Lung (tissue), 12 donors: ENCODE results near the gene EFHC2. TPM values are rescaled to one million over a fixed set of nuclear protein-coding genes. Genes with fewer than 3 reads are reported as not detected.

Experiments
- ATAC-seq: fragments of 200-7000 bp; cut with Tn5 transposase; one replicate; pipeline ENCODE4 v1.9.1; 2020; ENCODE audit warnings: moderate number of reproducible peaks; ENCODE audit not compliant: insufficient read depth, low FRiP score
- DNase-seq, 3 donors: peaks; one replicate each; pipeline ENCODE4 v3.0.0-alpha.2; 2013 to 2017
- H3K27ac ChIP-seq, 2 donors: one replicate each; pipeline ENCODE4 v1.5.1; 2013; ENCODE audit warnings: mild to moderate bottlenecking in 2 of 2, moderate library complexity in 2 of 2, control low read depth in 1 of 2, inconsistent platforms in 1 of 2, low read depth in 1 of 2, low read length in 1 of 2
- H3K27me3 ChIP-seq, 3 donors: one replicate each; pipeline ENCODE4 v1.5.1; 2013; ENCODE audit warnings: low read length in 2 of 3; ENCODE audit not compliant: control insufficient read depth in 3 of 3, insufficient read depth in 3 of 3
- H3K36me3 ChIP-seq, 4 donors: one replicate each; pipeline ENCODE4 v1.5.1; 2013; ENCODE audit warnings: low read length in 4 of 4, mild to moderate bottlenecking in 1 of 4, moderate library complexity in 1 of 4; ENCODE audit not compliant: control insufficient read depth in 4 of 4, insufficient read depth in 4 of 4
- H3K4me1 ChIP-seq, 5 donors: one replicate each; pipeline ENCODE4 v1.5.1; 2013; ENCODE audit warnings: low read length in 5 of 5, mild to moderate bottlenecking in 2 of 5, moderate library complexity in 1 of 5; ENCODE audit not compliant: control insufficient read depth in 5 of 5, insufficient read depth in 5 of 5
- H3K4me3 ChIP-seq: one replicate; pipeline ENCODE4 v1.5.1; 2013; ENCODE audit warnings: mild to moderate bottlenecking, control low read depth, moderate library complexity
- H3K9ac ChIP-seq, 2 donors: one replicate each; pipeline ENCODE4 v1.5.1; 2013; ENCODE audit warnings: low read length in 2 of 2, control low read depth in 1 of 2; ENCODE audit not compliant: insufficient read depth in 1 of 2
- H3K9me3 ChIP-seq, 4 donors: one replicate each; pipeline ENCODE4 v1.5.1; 2013; ENCODE audit warnings: low read length in 3 of 4, mild to moderate bottlenecking in 1 of 4, moderate library complexity in 1 of 4; ENCODE audit not compliant: control insufficient read depth in 4 of 4, insufficient read depth in 3 of 4
- WGBS, 2 donors: extraction: QIAGEN DNeasy Blood & Tissue Kit; methylation state at CpG; one replicate each; pipeline ENCODE4 v1.1.7; 2013; 5-methylcytosine and 5-hydroxymethylcytosine counted together
- polyA plus RNA-seq, 2 donors: library from polyadenylated mRNA; stranded (reverse); fragments of 200-250 nt; gene quantifications; one replicate each; pipeline ENCODE4 v1.2.1, GENCODE V29; 2013
- total RNA-seq, 2 donors: library from RNA; depleted of rRNA in 1 of 2; stranded (reverse); fragments of >200 nt in 1 of 2; gene quantifications; one replicate each; pipeline ENCODE4 v1.2.1, GENCODE V29; 2014 to 2021
- TF ChIP-seq, protein P1 (sequence below): IDR thresholded peaks from 2 replicates; pipeline ENCODE4 v1.5.1; 2012; ENCODE audit warnings: mild to moderate bottlenecking; ENCODE audit errors: control extremely low read depth, extremely low read depth
- donor health status: control.
- donor health status: control.
- donor health status: Bipolar disorder and iron deficiency.
- donor health status: healthy.
- donor health status: DM: yes; HTN: yes; CAD: no.

EFHC2 gene
- total and polyA plus RNA-seq, 4 donors, result 2.4 to 8.3 (median 5.0) TPM

GRCh38 chrX:44227991-44228390, 115.5 kb downstream of the EFHC2 start:
- TF ChIP-seq, protein P1, sequence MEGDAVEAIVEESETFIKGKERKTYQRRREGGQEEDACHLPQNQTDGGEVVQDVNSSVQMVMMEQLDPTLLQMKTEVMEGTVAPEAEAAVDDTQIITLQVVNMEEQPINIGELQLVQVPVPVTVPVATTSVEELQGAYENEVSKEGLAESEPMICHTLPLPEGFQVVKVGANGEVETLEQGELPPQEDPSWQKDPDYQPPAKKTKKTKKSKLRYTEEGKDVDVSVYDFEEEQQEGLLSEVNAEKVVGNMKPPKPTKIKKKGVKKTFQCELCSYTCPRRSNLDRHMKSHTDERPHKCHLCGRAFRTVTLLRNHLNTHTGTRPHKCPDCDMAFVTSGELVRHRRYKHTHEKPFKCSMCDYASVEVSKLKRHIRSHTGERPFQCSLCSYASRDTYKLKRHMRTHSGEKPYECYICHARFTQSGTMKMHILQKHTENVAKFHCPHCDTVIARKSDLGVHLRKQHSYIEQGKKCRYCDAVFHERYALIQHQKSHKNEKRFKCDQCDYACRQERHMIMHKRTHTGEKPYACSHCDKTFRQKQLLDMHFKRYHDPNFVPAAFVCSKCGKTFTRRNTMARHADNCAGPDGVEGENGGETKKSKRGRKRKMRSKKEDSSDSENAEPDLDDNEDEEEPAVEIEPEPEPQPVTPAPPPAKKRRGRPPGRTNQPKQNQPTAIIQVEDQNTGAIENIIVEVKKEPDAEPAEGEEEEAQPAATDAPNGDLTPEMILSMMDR, result no peak
- Histone ChIP-seq H3K27ac (no peak overlapping the region), H3K27me3 (peaks cover 0 to 34% (median 12%) of the 10 kb centered on the region in 3 donors), H3K4me3 (no peak overlapping the region), H3K9me3 (no peaks in the 10 kb centered on the region), H3K4me1 (no peaks in the 10 kb centered on the region), H3K9ac (no peak overlapping the region), H3K36me3 (no peaks in the 10 kb centered on the region)
- 75 to 94% methylated on average over 5 of the region's 5 CpGs for WGBS, 2 donors
- ATAC-seq (no peak), DNase-seq (no peak)

DNA sequence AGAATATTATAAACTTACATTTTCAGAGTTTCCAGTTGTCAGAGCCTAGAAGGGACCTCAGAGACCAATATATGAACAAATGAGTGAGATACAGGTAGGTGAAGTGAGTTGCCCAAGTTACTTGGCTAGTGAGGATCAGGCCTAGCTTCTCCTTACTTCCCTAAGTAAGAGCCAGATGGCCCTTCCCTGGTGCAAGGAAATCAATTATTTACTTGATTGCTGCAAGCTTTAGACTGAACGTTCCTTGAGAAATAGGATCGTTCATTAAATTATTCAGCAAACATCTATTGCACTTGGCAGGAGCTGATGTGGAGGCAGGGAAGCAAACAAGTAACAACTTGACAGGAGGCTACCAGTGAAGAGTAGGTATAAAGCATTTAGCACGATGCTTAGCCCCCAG, 117.8 kb downstream of the EFHC2 start:
- H3K4me1 ChIP-seq, result no peaks in the 10 kb centered on the region
- no peaks in the 10 kb centered on the region for H3K36me3 ChIP-seq
- no peak overlapping the region for H3K9ac ChIP-seq
- whole genome bisulfite sequencing, 2 donors, result 62 to 80% methylated on average over 3 of the region's 3 CpGs
- no peaks in the 10 kb centered on the region for H3K9me3 ChIP-seq
- H3K27ac ChIP-seq, result no peak overlapping the region
- peaks cover 0 to 29% (median 14%) of the 10 kb centered on the region in 3 donors for H3K27me3 ChIP-seq
- TF ChIP-seq, protein P1, result no peak
- DNase-seq (no peak), ATAC-seq (no peak)
- no peak overlapping the region for H3K4me3 ChIP-seq

DNA sequence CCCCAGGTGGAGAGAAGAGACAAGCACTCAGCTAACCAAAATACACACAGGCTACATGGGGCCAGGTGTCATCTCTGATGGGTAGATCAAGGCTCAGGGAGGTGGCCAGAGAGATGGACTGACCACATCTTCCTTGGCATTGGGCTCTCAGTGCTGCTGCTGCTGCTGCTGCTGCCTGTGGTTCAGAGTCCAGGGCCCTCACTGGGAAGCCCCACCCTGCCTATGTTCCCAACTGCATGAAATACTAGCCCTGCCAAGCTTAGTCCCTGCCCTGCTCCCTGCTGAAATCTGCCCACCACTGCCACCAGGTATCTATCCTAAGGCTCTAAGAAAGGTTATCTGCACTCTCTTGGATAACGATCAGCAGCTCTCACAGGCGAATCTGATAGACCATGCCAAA, 118.7 kb downstream of the EFHC2 start:
- 87 to 97% methylated on average over 2 of the region's 2 CpGs for WGBS, 2 donors
- TF ChIP-seq, protein P1, result no peak
- Histone ChIP-seq H3K27me3 (peaks cover 0 to 33% (median 14%) of the 10 kb centered on the region in 3 donors), H3K27ac (no peak overlapping the region), H3K9me3 (no peaks in the 10 kb centered on the region), H3K4me3 (no peak overlapping the region), H3K4me1 (no peaks in the 10 kb centered on the region), H3K9ac (no peak overlapping the region), H3K36me3 (no peaks in the 10 kb centered on the region)
- no peak for ATAC-seq
- no peak for DNase-seq

- Histone ChIP-seq H3K4me3 (peak overlapping the region; percentile 9), H3K27me3 (peaks cover 0 to 33% (median 16%) of the 10 kb centered on the region in 3 donors), H3K27ac (no peak overlapping the region), H3K9ac (no peak overlapping the region), H3K9me3 (no peaks in the 10 kb centered on the region), H3K4me1 (no peaks in the 10 kb centered on the region), H3K36me3 (no peaks in the 10 kb centered on the region)
- DNase-seq (no peak), ATAC-seq (no peak)
- TF ChIP-seq, protein P1, result no peak
- 36 to 92% methylated on average over 2 of the region's 2 CpGs for WGBS, 2 donors
Measured at GRCh38 chrX:44223150-44223549, 120.3 kb downstream of the EFHC2 start.
